ENCODE results near the gene DPF1.
A peak's percentile ranks its signal among the peaks of the same experiment; 100 is the strongest.

The DPF1 gene
- total RNA-seq = 0 to 0.85 (median 0.06) reads per million in 9 experiments

DNA sequence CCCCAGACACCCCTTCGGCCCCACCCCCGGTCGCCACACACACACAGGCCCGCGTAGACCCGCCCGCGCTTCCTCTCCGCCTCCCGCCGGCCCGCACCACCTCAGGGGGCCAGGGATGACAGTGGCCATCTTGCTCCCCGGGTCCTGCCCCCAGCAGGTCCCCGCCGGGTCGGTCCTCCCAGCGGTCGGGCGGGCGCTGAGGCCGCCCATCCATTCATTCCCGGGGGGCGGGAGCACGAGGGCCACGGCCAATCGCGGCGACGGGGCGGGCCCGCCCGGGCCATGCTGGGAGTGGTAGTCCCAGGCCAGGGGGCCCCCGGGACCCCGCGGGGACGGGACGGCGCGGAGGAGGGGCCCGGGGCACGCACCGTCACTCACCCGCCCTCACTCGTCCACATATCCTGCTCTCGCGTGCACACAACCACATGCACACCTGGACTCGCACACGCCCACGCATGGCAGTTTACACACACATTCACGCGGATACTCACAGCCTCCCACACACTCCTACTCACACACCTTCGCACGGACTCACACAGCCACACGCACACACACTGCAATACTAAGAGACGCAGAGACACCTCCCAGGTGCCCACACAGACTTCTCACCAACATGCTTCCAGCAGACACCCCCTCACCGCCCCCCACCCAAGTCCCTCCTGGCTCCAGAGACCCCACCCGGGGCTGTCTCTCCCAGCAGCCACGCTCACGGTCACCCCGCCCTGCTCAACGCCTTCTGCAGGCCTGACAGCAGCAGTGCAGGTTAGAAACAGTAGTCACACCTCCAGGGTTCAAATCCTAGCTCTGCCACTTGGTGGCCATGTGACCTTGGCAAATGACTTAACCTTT lies at the start of gene DPF1:
Gene DPF1, minus strand, starts transcription at position 209 of the 849 bp plus-strand sequence. Its CDS starts 80 bp downstream, at position 129.
- Mint-ChIP-seq H3K36me3 (ENCODE audit: insufficient read depth) (peaks cover 3% of the 10 kb centered on the region), H3K9me3 (no peaks in the 10 kb centered on the region), H3K4me1 (ENCODE audit: low read depth in 2 of 2) (peaks cover 19 to 28% of the 10 kb centered on the region in 2 donors), H3K27ac (no peak within 1 kb of the TSS), H3K4me3 (peak within 1 kb of the TSS; percentile 51 to 71), H3K27me3 (peaks cover 70 to 95% of the 10 kb centered on the region in 2 donors)
- peak; percentile 70 for ATAC-seq (replicated peaks)
- no peak for DNase-seq

DNA sequence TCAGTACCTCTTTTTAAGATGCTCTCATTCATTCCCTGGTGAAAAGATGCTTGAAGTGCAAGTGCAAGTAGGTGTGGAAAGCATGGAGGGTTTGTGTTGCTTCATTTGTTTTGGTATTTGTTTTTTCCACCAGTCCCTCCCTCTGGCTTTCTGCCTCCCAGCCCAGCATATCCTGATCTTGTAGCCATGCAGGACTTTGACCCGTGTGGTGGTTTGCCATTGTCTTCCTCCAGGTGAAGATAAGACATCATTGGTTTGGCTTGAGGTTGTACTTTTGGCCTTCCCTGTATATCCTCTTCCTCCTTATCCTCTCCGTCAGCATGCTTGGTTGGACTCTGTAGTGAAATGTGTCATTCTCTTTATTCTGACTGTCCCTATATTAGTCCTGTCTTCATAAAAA lies 49.5 kb upstream of the DPF1 start:
- H3K36me3 Mint-ChIP-seq (ENCODE audit: insufficient read depth) = no peaks in the 10 kb centered on the region
- ATAC-seq (replicated peaks) (no peak), DNase-seq (no peak)
- H3K9me3 Mint-ChIP-seq = no peaks in the 10 kb centered on the region
- H3K27me3 Mint-ChIP-seq = peaks cover 0 to 6% of the 10 kb centered on the region in 2 donors
- H3K4me1 Mint-ChIP-seq (ENCODE audit: low read depth in 2 of 2) = no peaks in the 10 kb centered on the region
- H3K4me3 Mint-ChIP-seq = no peak overlapping the region
- H3K27ac Mint-ChIP-seq = no peak overlapping the region

DNA sequence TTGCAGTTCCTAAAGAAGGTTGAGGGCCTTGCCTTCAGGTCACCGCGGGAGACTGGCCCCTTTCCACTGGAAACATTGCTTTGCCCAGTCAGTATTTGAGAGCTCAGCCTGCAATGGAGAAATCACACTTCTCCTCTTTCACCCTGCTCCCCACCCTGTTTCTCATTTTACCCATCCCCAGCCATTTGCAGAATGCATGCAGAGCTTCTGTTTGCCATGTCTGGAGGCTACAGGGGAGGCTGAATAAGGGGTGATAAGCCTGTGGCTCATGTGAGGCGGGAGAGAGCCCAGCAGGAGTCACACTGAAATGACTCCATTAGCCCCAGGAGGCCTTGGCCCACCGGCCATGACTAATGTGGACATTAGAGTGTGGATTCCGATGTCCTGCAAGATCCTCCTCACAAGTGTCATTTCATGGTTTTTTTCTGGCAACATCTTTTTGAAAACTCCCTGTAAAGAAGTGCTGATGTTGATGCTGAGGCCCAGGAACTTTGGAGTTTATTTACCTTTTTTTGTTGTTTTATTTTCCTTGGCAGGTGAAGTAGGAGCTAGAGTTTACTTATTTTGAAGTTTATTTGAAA lies 46.7 kb upstream of the DPF1 start:
- ATAC-seq (replicated peaks) = no peak
- DNase-seq = no peak
- no peaks in the 10 kb centered on the region for H3K9me3 Mint-ChIP-seq
- no peak overlapping the region for H3K4me3 Mint-ChIP-seq
- no peaks in the 10 kb centered on the region for H3K36me3 Mint-ChIP-seq (ENCODE audit: insufficient read depth)
- peaks cover 10 to 25% of the 10 kb centered on the region in 2 donors for H3K27me3 Mint-ChIP-seq
- H3K27ac Mint-ChIP-seq = no peak overlapping the region
- no peaks in the 10 kb centered on the region for H3K4me1 Mint-ChIP-seq (ENCODE audit: low read depth in 2 of 2)

DNA sequence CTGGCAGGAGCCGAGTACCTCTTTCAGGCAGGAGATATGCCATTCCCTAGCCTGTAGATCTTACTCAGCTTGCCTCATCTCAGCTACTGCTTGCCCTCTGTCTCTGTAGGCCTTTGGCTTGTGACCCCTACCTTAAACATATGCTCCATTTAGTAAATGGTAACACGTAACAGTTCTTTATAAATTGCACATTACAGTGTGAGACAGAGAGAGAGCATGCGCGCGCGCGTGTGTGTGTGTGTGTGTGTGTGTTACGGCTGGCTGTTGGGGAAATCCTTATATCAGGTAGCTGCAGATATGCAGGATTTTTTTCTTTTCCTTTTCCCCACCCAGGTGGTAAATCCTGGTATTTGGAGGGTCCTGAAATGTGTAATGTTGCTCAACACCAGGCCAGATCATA lies 44.5 kb upstream of the DPF1 start:
- Mint-ChIP-seq H3K4me1 (ENCODE audit: low read depth in 2 of 2) (peaks cover 9 to 10% of the 10 kb centered on the region in 2 donors), H3K36me3 (ENCODE audit: insufficient read depth) (no peaks in the 10 kb centered on the region), H3K27ac (peak overlapping the region in 1 of 2 donors; percentile 38), H3K27me3 (peaks cover 23 to 36% of the 10 kb centered on the region in 2 donors), H3K9me3 (no peaks in the 10 kb centered on the region), H3K4me3 (no peak overlapping the region)
- DNase-seq = no peak
- no peak for ATAC-seq (replicated peaks)

DNA sequence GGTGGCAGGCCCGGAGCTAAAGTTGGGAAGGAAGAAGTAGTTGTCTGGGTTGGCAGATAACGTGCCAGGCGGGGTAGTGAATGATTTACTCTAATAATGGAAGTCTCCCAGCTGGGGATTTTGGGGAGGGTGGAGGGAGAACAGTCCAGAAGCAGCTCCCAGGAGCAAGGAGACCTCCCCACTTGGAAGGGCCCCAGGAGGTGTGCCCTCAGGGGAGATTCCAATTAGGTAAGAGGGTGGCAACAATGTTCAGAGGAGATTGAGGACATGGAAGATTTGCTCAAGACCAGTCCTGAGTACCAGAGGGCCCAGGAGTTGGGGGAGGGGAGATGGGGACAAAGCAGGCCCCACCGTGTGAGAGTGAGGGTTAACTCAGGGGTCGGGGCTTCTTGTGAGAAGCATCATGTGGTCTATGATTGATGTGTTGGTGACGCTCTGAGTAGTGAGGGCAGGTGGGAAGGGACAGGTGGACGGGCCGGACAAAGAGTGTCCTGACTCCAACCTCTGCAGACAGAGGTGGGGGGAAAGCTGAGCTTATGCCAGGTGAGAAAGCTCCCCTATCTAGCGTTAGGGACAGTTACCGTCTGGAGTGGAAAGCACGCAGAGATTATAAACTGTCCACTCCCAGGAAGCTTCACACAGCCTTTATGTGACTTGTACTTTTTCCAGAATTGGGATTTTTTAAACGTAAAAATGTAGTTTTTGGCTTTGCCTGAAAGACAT lies 43.9 kb upstream of the DPF1 start:
- Mint-ChIP-seq H3K27ac (peak overlapping the region in 1 of 2 donors; percentile 38), H3K36me3 (ENCODE audit: insufficient read depth) (no peaks in the 10 kb centered on the region), H3K4me1 (ENCODE audit: low read depth in 2 of 2) (peaks cover 10% of the 10 kb centered on the region in 2 donors), H3K9me3 (no peaks in the 10 kb centered on the region), H3K4me3 (no peak overlapping the region), H3K27me3 (peaks cover 24 to 40% of the 10 kb centered on the region in 2 donors)
- ATAC-seq (replicated peaks) (no peak), DNase-seq (no peak)

DNA sequence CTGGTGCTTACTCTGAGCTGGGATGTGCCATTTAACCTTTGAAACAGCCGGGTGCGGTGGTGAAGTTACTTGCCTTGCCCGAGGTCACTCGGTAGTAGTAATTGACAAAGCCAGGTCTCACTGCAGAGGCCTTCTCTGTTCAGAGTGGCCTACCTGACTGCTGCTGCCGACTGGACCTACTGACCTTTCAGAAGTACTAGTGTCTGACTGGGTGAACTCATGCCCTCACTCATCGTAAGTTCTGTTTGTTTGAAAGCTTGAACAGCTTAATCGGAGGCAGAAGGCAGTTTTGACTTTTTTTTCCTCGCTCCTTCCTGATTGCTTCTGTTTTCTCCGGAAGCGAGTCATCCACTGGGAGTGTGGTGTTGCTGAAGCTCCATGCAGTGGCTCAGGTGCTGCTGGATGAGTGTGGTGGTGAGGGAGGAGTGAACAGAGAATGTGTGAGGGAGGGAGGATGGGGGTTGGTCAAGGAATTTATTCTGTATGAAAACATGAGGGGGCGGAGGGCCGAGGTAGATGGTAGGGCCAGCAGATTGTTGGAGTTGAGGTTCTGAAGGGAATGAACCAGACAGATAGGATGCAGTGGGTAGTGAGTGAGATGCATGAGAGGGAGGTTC lies 43.1 kb upstream of the DPF1 start:
- peaks cover 24 to 44% of the 10 kb centered on the region in 2 donors for H3K27me3 Mint-ChIP-seq
- ATAC-seq (replicated peaks) (no peak), DNase-seq (no peak)
- H3K9me3 Mint-ChIP-seq = no peaks in the 10 kb centered on the region
- H3K4me3 Mint-ChIP-seq = no peak overlapping the region
- H3K36me3 Mint-ChIP-seq (ENCODE audit: insufficient read depth) = no peaks in the 10 kb centered on the region
- peaks cover 10% of the 10 kb centered on the region in 2 donors for H3K4me1 Mint-ChIP-seq (ENCODE audit: low read depth in 2 of 2)
- peak overlapping the region in 1 of 2 donors; percentile 7 for H3K27ac Mint-ChIP-seq

DNA sequence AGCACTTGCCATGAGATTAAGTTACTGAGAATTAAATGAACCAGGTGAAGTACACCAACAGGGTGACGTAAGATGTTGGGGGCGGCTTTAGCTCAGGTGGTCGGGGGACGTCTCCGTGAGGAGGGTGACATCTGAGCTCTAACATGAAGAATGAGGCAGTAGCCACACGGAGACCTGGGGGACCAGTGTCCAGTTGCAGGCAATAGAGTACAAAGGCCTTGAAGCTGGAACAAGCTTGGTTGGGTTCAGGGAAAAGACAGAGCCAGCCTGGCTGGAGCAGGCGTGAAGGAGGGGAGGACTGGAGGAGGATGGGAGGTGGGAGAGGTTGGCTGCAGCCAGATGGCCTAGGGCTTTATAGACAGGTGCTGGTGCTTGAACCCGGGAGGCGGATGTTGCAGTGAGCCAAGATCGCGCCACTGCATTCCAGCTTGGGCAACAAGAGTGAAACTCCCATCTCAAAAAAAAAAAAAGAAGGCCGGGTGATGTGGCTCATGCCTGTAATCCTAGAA lies 42.0 kb upstream of the DPF1 start:
- Mint-ChIP-seq H3K9me3 (no peaks in the 10 kb centered on the region), H3K4me1 (ENCODE audit: low read depth in 2 of 2) (peaks cover 10% of the 10 kb centered on the region in 2 donors), H3K27me3 (peaks cover 24 to 44% of the 10 kb centered on the region in 2 donors), H3K27ac (no peak overlapping the region), H3K4me3 (no peak overlapping the region), H3K36me3 (ENCODE audit: insufficient read depth) (no peaks in the 10 kb centered on the region)
- ATAC-seq (replicated peaks) (no peak), DNase-seq (no peak)

DNA sequence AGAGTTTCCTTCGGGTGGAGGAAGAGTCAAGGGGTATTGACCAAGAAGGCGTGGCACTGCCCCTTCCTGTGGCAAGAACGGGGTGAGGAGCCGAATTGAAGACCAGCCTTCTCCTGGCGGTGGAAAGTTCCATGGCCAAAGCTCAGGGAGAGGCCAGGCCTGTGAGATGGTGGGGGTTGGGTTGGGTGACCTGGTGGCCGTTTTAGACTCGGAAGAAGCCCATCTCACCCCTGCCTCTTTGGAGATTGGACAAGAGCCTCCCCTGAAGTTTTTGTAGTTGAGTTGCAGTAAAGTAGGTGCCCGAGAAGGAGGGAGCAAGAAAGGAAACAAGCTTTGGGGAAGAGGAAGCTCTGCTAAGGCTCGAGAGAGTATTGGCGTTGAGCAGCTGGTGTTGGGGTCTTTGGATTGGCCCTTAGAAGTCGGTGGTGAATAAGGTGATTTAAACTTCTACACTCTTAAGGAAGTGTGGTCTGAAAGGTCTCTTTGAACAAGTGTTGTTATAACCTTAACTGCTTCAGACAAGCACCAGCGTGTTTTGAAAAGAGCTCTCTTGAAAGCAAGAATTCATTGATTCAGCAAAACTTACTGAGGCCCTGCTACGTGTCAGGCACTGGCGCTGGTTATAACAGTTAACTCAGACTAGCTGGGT lies 41.3 kb upstream of the DPF1 start:
- Mint-ChIP-seq H3K27ac (no peak overlapping the region), H3K4me3 (peak overlapping the region; percentile 64 to 79), H3K9me3 (no peaks in the 10 kb centered on the region), H3K4me1 (ENCODE audit: low read depth in 2 of 2) (peaks cover 10% of the 10 kb centered on the region in 2 donors), H3K36me3 (ENCODE audit: insufficient read depth) (no peaks in the 10 kb centered on the region), H3K27me3 (peaks cover 24 to 44% of the 10 kb centered on the region in 2 donors)
- no peak for ATAC-seq (replicated peaks)
- no peak for DNase-seq

DNA sequence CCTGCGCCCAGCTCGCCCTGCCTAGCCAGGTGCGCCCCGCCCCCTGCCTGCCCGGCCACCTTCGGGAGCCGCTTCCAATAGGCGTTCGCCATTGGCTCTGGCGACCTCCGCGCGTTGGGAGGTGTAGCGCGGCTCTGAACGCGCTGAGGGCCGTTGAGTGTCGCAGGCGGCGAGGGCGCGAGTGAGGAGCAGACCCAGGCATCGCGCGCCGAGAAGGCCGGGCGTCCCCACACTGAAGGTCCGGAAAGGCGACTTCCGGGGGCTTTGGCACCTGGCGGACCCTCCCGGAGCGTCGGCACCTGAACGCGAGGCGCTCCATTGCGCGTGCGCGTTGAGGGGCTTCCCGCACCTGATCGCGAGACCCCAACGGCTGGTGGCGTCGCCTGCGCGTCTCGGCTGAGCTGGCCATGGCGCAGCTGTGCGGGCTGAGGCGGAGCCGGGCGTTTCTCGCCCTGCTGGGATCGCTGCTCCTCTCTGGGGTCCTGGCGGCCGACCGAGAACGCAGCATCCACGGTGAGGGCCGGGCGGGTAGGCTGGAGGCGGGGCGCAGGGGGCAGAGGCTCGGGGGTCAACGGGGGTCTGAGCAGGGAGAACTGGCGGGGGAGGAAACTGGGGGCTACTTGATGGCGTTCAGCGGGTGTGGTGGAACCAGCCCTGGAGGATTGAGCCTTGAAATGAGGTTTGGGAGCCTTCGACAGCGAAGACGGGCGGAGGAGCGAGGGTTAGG lies 40.6 kb upstream of the DPF1 start, which contains the start of gene SPINT2:
Gene SPINT2, plus strand, starts transcription at position 88 of the 727 bp plus-strand sequence. Its CDS starts 320 bp downstream, at position 408.
- no peaks in the 10 kb centered on the region for H3K9me3 Mint-ChIP-seq
- H3K4me1 Mint-ChIP-seq (ENCODE audit: low read depth in 2 of 2) = peaks cover 10% of the 10 kb centered on the region in 2 donors

DNA sequence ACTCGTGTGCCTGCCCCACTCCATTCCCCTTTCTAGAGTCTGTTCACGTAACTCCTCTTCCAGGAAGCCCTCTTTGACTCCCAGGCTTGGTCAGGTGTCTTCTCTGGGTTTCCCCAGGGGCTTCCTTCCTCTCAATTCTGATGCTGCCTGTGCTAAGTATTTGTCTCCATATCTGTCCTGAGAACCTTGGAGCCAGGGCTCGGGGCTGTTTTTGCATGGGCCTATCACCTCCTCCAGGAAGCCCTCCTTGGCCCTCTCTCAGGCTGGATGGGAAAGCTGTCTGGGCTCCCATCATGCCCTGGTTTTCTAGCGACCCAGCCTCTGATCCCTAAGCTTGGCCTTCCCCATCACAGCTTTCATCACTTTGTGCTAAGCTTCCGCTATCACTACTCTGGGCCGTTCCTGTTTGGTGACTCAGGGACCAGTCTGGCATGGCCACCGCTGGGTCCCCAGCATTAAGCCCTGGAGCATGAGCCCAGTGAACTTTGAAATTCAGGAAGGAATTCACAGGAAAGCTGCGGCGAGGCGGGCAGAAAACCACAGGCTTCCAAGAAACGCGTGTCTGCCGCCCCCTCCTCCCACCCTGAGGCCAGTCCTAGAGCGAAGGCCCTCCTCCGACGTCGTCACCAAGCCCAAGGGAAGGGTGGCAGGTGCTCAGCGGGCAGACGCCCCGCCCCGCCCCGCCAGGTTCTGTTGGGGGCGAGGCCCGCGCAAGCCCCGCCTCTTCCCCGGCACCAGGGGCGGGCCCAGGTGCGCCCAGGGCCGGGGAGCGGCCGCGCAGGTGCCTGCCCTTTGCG lies 39.9 kb upstream of the DPF1 start:
- H3K4me1 Mint-ChIP-seq (ENCODE audit: low read depth in 2 of 2) = peaks cover 10% of the 10 kb centered on the region in 2 donors
- no peaks in the 10 kb centered on the region for H3K9me3 Mint-ChIP-seq
- H3K36me3 Mint-ChIP-seq (ENCODE audit: insufficient read depth) = no peaks in the 10 kb centered on the region
- peak in 2 of 3 experiments; percentile 35 to 52 for DNase-seq
- peak; percentile 83 for ATAC-seq (replicated peaks)
- H3K4me3 Mint-ChIP-seq = peak overlapping the region; percentile 70 to 79
- H3K27ac Mint-ChIP-seq = peak overlapping the region in 1 of 2 donors; percentile 79
- H3K27me3 Mint-ChIP-seq = peaks cover 24 to 53% of the 10 kb centered on the region in 2 donors

More for the DNA sequence above, 40.6 kb upstream of the DPF1 start, which contains the start of gene SPINT2:
- DNase-seq (peak in 1 of 3 experiments; percentile 33), ATAC-seq (replicated peaks) (peak; percentile 44)
- peaks cover 24 to 45% of the 10 kb centered on the region in 2 donors for H3K27me3 Mint-ChIP-seq
- peak within 1 kb of the TSS; percentile 70 to 79 for H3K4me3 Mint-ChIP-seq
- H3K36me3 Mint-ChIP-seq (ENCODE audit: insufficient read depth) = no peaks in the 10 kb centered on the region
- peak within 1 kb of the TSS in 1 of 2 donors; percentile 79 for H3K27ac Mint-ChIP-seq

DNA sequence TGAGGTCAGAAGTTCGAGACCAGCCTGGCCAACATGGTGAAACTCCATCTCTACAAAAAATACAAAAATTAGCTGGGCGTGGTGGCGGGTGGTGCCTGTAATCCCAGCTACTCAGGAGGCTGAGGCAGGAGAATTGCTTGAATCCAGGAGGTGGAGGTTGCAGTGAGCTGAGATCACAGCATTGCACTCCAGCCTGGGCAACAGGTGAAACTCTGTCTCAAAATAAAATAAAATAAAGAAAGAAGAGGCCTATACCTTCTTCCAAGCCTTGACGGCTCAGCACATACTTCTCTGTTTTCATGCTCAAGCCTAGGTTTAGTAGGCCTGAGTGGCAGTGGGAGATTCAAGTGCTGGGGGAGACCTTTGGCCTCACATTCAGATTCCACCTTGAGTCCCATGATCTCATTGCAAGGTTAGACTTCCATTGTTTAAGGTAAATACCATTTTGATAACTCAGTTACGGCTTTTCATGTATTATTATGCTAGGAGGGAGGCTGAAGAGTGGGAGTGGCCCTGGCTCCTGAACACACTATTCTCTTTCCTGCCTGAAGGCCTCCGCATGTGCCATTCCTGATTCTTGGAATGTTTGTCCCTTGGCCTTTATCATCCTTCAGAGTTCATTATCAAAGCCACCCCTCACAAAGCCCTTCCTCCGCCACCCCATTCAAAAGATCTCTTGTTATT lies 38.7 kb upstream of the DPF1 start:
- H3K27me3 Mint-ChIP-seq = peaks cover 24 to 56% of the 10 kb centered on the region in 2 donors
- H3K4me1 Mint-ChIP-seq (ENCODE audit: low read depth in 2 of 2) = peaks cover 10% of the 10 kb centered on the region in 2 donors
- no peak overlapping the region for H3K27ac Mint-ChIP-seq
- DNase-seq (no peak), ATAC-seq (replicated peaks) (no peak)
- H3K4me3 Mint-ChIP-seq = no peak overlapping the region
- H3K36me3 Mint-ChIP-seq (ENCODE audit: insufficient read depth) = no peaks in the 10 kb centered on the region
- no peaks in the 10 kb centered on the region for H3K9me3 Mint-ChIP-seq
